Kidney epithelial cell (primary cell): Measurements from ENCODE around the gene KRT86. TPM values are rescaled to one million over a fixed set of nuclear protein-coding genes. Genes with fewer than 3 reads are reported as not detected.

Experiments used
- DNase-seq: peaks from one replicate; pipeline ENCODE4 v3.0.0-alpha.2; 2010; ENCODE audit warnings: low read depth
- H3K27me3 ChIP-seq: 2 replicates; pipeline ENCODE4 v1.6.0; 2011; ENCODE audit warnings: low read length; ENCODE audit not compliant: control insufficient read depth, insufficient read depth
- H3K36me3 ChIP-seq: 2 replicates; pipeline ENCODE4 v1.5.1; 2011; ENCODE audit warnings: low read length; ENCODE audit not compliant: control insufficient read depth, insufficient read depth
- H3K4me3 ChIP-seq: 2 replicates; pipeline ENCODE4 v1.5.1; 2011; ENCODE audit warnings: low read depth, mild to moderate bottlenecking, control low read depth, low read length
- total RNA-seq: library from RNA; depleted of rRNA; stranded (reverse); fragments of >200 nt; gene quantifications from 2 replicates; pipeline ENCODE4 v1.2.3, GENCODE V29; 2015
- TF ChIP-seq, protein P1 (sequence below): IDR thresholded peaks from 2 replicates; pipeline ENCODE4 v1.5.1; 2011; ENCODE audit warnings: mild to moderate bottlenecking, moderate library complexity, low read length, control low read depth, inconsistent platforms; ENCODE audit not compliant: insufficient read depth, poor library complexity, severe bottlenecking

Gene KRT86
- total RNA-seq, 1 donor from 2014 or later = 6.9 TPM

DNA sequence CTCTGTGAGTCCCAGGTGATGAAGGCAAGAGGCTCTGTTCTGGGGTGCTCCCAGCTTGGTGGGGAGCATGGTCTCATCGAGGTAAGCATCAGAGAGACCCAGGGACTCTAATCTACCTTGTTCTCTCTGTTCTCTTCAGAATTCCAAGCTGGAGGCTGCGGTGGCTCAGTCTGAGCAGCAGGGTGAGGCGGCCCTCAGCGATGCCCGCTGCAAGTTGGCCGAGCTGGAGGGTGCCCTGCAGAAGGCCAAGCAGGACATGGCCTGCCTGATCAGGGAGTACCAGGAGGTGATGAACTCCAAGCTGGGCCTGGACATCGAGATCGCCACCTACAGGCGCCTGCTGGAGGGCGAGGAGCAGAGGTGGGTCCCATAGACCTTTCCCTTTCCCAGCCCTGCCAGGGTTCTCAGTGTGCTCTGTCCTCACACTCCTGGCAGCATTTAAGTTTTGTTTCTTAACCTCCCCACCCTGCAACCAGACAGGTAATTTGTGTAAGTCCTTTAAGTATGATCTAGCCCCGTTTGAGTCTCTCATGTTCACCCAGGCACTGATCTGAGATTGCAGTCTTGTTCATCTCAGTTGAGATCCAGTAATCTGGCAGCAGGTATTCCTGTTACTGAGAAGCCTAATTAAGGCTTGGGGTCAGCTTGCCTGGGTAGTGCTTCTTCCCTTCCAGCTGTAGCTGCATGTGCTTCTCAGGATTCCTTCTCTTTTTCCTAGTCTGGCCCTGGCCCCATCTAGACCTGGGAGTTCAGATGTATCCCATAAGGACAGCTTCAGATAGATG lies 31.7 kb downstream of the KRT86 start:
- Histone ChIP-seq H3K27me3 (peaks cover 25% of the 10 kb centered on the region), H3K36me3 (no peaks in the 10 kb centered on the region), H3K4me3 (no peak overlapping the region)
- DNase-seq = no peak
- TF ChIP-seq, protein P1, sequence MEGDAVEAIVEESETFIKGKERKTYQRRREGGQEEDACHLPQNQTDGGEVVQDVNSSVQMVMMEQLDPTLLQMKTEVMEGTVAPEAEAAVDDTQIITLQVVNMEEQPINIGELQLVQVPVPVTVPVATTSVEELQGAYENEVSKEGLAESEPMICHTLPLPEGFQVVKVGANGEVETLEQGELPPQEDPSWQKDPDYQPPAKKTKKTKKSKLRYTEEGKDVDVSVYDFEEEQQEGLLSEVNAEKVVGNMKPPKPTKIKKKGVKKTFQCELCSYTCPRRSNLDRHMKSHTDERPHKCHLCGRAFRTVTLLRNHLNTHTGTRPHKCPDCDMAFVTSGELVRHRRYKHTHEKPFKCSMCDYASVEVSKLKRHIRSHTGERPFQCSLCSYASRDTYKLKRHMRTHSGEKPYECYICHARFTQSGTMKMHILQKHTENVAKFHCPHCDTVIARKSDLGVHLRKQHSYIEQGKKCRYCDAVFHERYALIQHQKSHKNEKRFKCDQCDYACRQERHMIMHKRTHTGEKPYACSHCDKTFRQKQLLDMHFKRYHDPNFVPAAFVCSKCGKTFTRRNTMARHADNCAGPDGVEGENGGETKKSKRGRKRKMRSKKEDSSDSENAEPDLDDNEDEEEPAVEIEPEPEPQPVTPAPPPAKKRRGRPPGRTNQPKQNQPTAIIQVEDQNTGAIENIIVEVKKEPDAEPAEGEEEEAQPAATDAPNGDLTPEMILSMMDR = peak; percentile 27

DNA sequence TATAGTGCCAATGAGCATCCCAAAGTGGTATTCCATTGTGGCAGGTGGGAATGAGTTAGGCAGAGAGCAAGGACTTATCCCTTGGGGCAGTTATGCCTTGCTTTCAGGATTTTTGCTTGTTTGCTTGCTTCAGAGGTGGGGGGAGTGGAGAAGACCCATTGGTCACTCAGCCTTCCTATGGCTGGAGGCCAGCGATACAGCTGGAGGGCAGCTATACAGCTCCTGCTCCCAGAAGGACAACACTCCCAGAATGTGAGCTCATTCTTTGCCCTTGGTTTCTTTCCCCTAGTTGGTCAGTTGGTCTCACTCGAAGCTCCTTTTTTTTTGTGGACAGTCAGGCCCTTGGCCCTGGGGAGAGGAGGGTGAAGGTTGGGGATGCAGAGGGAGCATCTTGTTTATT lies 32.3 kb downstream of the KRT86 start:
- Histone ChIP-seq H3K4me3 (no peak overlapping the region), H3K27me3 (peaks cover 27% of the 10 kb centered on the region), H3K36me3 (no peaks in the 10 kb centered on the region)
- TF ChIP-seq, protein P1 = no peak
- no peak for DNase-seq

DNA sequence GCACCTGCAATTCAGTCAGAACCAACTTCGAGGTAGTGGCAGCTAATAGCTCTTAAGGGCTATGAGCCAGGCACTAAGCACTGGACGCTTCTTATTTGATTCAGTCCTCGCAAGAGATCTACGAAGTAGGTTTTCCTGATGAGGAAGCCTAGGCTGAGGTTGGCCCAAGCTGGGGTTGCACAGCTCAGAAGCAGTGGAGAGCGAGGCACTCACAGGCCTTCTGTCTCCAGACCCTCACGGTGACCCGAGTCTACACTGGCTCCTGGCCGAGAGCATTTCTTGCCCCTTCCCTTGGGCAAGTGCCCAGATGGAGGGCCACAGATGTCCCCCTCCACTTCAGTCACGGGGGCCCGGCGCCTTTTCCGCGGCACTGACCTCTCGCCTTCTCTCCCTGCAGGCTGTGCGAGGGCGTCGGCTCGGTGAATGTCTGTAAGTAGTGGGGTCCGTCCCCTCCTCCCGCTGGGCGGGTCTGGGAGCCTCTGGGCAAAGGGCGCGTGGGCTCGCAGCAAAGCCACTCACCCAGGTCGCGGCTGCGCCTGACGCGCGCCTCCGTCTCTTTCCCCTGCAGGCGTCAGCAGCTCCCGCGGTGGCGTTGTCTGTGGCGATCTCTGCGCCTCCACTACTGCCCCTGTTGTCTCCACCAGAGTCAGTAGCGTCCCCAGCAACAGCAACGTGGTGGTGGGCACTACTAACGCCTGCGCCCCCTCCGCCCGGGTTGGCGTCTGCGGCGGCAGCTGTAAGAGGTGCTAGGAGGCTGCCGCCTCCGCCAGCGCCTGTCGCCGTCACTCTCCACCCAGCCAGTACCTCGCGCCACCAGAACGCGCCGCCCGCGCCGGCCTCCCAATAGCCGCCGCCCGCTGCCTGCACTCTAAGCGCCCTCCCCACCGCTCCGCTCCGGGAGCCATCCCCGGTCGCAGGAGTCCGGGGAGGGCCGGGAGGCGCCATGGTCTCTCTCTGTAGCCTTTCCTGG lies 33.7 kb downstream of the KRT86 start:
- no peak for DNase-seq
- TF ChIP-seq, protein P1 = no peak
- Histone ChIP-seq H3K27me3 (peaks cover 30% of the 10 kb centered on the region), H3K36me3 (no peaks in the 10 kb centered on the region), H3K4me3 (peak overlapping the region; percentile 39)

DNA sequence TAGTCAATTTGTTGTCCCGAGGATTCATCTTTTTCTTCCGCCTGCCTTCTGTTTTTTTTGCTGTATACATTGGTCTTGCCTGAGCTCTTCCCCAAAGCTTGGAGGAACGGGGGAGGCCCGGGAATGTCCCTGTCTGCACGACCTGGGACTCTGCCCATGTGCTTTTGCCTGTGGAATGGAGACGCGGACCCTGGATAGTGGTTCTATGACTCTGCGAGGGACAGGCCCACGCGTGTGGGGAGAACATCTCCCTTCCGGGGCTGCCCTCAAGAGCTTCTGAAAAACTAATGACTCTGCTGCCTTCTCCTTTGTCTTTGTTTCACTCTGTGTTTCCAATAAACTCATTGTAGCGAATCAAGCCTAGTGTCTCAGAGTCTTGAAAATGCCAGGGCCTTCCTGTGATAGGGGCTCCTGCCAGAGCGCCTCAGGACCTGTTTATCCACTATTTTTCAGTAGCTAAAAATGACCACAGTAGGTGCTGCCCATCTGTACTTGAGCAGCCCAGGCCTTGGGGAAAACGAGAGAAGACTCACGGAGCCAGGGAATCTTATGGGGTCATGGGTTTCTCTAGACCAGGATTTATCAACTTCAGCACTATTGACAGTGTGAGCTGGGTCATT lies 34.5 kb downstream of the KRT86 start:
- peak overlapping the region; percentile 39 for H3K4me3 ChIP-seq
- no peak for DNase-seq
- no peaks in the 10 kb centered on the region for H3K36me3 ChIP-seq
- TF ChIP-seq, protein P1 = no peak
- H3K27me3 ChIP-seq = peaks cover 37% of the 10 kb centered on the region

DNA sequence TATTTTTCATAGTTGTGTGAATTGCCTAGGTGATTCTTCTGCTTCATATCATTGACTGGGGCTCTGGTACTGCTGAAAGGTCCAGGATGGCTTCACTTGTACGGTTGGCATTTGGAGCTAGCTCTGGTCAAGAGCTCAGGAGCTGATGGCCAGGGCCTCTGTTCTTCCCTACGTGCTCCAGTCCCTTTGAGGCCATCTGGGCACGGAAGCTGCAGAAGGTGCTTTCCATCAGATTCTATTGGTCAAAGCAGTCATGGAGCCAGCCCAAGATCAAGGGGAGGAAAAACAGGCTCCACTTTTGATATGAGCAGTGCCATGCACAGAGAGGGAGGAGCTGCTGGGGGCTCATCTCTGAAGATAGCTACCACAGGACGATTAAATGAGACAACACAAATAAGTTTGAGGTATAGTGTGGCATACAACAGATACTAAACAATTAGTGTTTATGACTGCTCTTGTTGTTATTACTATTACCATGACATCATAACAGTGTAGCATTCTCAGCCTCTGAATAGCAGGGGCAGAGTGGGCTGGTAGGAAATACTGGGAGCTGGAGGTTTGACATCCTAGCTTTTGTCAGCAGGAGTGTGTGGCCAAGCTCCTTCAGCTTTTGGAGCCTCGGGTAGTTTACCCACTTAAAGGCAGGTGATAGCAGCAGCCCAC lies 36.3 kb downstream of the KRT86 start:
- H3K4me3 ChIP-seq = no peak overlapping the region
- peaks cover 42% of the 10 kb centered on the region for H3K27me3 ChIP-seq
- no peak for DNase-seq
- TF ChIP-seq, protein P1 = no peak
- H3K36me3 ChIP-seq = no peaks in the 10 kb centered on the region
